ENCODE data around the gene P2RX5.

Gene P2RX5

DNA sequence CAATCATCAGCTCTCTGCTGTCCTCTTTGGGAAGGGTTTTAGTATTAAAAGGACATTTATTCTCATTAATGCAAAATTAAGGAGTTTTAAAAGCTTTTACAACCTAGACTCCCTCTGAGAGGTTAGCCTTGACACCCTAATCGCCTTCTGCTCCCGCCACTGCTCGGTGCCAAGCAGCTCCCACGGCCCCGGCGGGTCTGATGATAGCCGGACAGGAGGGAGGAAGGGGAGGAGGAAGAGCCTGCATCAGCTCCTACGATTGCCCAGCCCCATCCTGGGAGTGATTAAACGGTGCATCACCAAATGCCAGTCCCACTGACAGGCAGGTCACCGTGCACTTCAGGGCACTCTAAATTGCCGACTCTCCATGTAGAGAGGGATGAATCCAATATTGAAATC lies 68.2 kb downstream of the P2RX5 start:
- Histone ChIP-seq H3K27me3 (ENCODE audit: insufficient read depth, low read length) (no peaks in the 10 kb centered on the region), H3K4me2 (ENCODE audit: low read length) (no peak overlapping the region), H3K9ac (ENCODE audit: low read length) (no peak overlapping the region), H3K4me3 (ENCODE audit: low read depth, low read length, poor library complexity, severe bottlenecking) (no peak overlapping the region), H2AFZ (ENCODE audit: low read length) (no peak overlapping the region), H3F3A (ENCODE audit: insufficient read depth, low read length) (no peaks in the 10 kb centered on the region), H4K20me1 (ENCODE audit: insufficient read depth, low read length) (no peaks in the 10 kb centered on the region), H3K36me3 (ENCODE audit: insufficient read depth, low read length) (peaks cover 55% of the 10 kb centered on the region), H3K27ac (ENCODE audit: low read depth, low read length, poor library complexity, severe bottlenecking) (no peak overlapping the region), H3K4me1 (ENCODE audit: insufficient read depth, low read length, severe bottlenecking) (no peaks in the 10 kb centered on the region), H3K79me2 (ENCODE audit: insufficient read depth, low read length) (no peaks in the 10 kb centered on the region), H3K9me3 (ENCODE audit: low read length) (no peaks in the 10 kb centered on the region), H3K9me2 (ENCODE audit: low read depth, low read length) (no peaks in the 10 kb centered on the region)
- no peak for TF ChIP-seq EZH2 (IDR thresholded peaks at IDR 0.05; ENCODE audit: borderline replicate concordance, low read length)
- TF ChIP-seq, protein P1, sequence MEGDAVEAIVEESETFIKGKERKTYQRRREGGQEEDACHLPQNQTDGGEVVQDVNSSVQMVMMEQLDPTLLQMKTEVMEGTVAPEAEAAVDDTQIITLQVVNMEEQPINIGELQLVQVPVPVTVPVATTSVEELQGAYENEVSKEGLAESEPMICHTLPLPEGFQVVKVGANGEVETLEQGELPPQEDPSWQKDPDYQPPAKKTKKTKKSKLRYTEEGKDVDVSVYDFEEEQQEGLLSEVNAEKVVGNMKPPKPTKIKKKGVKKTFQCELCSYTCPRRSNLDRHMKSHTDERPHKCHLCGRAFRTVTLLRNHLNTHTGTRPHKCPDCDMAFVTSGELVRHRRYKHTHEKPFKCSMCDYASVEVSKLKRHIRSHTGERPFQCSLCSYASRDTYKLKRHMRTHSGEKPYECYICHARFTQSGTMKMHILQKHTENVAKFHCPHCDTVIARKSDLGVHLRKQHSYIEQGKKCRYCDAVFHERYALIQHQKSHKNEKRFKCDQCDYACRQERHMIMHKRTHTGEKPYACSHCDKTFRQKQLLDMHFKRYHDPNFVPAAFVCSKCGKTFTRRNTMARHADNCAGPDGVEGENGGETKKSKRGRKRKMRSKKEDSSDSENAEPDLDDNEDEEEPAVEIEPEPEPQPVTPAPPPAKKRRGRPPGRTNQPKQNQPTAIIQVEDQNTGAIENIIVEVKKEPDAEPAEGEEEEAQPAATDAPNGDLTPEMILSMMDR (IDR thresholded peaks at IDR 0.05; ENCODE audit: low read length): no peak

DNA sequence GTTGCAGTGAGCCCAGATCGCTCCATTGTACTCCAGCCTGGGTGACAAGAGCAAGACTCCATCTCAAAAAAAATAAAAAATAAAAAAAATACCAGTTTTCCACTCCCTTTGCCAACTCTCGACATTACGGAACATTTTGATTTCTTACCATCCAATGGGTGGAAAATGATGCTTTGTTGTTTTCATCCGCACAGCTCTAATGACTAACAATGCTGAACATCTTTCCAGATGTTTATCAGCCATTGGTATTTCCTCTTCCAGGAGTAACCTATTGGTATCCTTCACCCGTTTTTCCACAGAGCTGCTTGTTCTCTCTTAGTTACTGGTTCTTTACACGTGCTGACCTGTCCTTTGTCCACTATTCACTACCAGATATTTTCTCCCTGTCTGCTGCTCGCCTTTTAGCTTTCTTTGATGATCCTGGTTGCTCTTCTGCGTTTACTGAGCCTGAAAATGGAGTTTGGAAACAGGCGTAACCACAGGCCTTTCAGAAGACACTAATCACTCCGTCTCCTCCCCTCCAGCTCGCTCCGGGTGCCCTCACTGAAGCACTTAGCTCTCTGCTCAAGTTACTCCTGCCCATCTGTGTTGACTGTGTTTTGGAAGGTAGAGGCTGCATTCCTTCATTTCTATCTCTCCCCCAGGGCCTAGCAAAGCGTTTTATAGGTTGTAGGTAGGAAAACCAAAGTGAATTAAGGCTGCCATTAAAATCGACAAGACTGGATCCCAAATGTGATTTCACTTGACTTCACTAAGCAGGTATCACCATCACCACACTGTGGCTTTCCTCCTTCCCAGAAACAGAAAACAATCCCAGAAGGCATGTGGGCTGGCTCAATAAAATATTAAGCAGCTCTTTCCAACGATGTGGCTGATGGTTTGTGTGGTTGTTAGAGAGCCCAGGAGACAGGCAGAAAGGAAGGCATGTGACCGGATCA lies 68.9 kb downstream of the P2RX5 start:
- Histone ChIP-seq H3K79me2 (ENCODE audit: insufficient read depth, low read length) (no peaks in the 10 kb centered on the region), H3K36me3 (ENCODE audit: insufficient read depth, low read length) (peaks cover 50% of the 10 kb centered on the region), H3K4me1 (ENCODE audit: insufficient read depth, low read length, severe bottlenecking) (no peaks in the 10 kb centered on the region), H3K9me3 (ENCODE audit: low read length) (no peaks in the 10 kb centered on the region), H3K27ac (ENCODE audit: low read depth, low read length, poor library complexity, severe bottlenecking) (no peak overlapping the region), H3K9me2 (ENCODE audit: low read depth, low read length) (no peaks in the 10 kb centered on the region), H3K4me3 (ENCODE audit: low read depth, low read length, poor library complexity, severe bottlenecking) (no peak overlapping the region), H3K4me2 (ENCODE audit: low read length) (no peak overlapping the region), H4K20me1 (ENCODE audit: insufficient read depth, low read length) (no peaks in the 10 kb centered on the region), H3K9ac (ENCODE audit: low read length) (no peak overlapping the region), H3K27me3 (ENCODE audit: insufficient read depth, low read length) (no peaks in the 10 kb centered on the region), H3F3A (ENCODE audit: insufficient read depth, low read length) (no peaks in the 10 kb centered on the region), H2AFZ (ENCODE audit: low read length) (no peak overlapping the region)
- TF ChIP-seq, protein P1 (IDR thresholded peaks at IDR 0.05; ENCODE audit: low read length): no peak
- TF ChIP-seq EZH2 (IDR thresholded peaks at IDR 0.05; ENCODE audit: borderline replicate concordance, low read length): no peak
